Neural cell (in vitro differentiated cells): Measurements from ENCODE around the gene SS18L1. TPM values are rescaled to one million over a fixed set of nuclear protein-coding genes. Genes with fewer than 3 reads are reported as not detected.

ENCODE experiments used
- H2AFZ ChIP-seq: fragments of 200-600, 300-800 bp; sonication (generic), shearing (Covaris generic); 2 replicates; pipeline ENCODE4 v1.6.0; 2014; ENCODE audit warnings: low read depth, mild to moderate bottlenecking, antibody characterized with exemption, low read length, moderate library complexity
- H3F3A ChIP-seq: fragments of 200-600 bp; shearing (Covaris generic); 2 replicates; pipeline ENCODE4 v1.6.1; 2016; ENCODE audit warnings: mild to moderate bottlenecking, moderate library complexity, mixed read lengths, antibody characterized with exemption, low read length; ENCODE audit not compliant: insufficient read depth, poor library complexity, severe bottlenecking
- H3K27ac ChIP-seq: fragments of 200-600, 300-800 bp; sonication (generic), shearing (Covaris generic); 2 replicates; pipeline ENCODE4 v1.5.1; 2014; ENCODE audit warnings: mild to moderate bottlenecking, low read length, moderate library complexity
- H3K27me3 ChIP-seq: fragments of 300-800, 200-600 bp; sonication (generic), shearing (Covaris generic); 2 replicates; pipeline ENCODE4 v1.6.0; 2014; ENCODE audit warnings: mild to moderate bottlenecking, low read depth, low read length, moderate library complexity; ENCODE audit not compliant: insufficient read depth
- H3K36me3 ChIP-seq: fragments of 300-800, 200-600 bp; sonication (generic), shearing (Covaris generic); 2 replicates; pipeline ENCODE4 v1.5.1; 2014; ENCODE audit warnings: mild to moderate bottlenecking, antibody characterized with exemption, low read length, moderate library complexity; ENCODE audit not compliant: insufficient read depth
- H3K4me2 ChIP-seq: fragments of 300-800, 200-600 bp; sonication (generic), shearing (Covaris generic); 2 replicates; pipeline ENCODE4 v1.6.0; 2014; ENCODE audit warnings: mild to moderate bottlenecking, low read length
- H3K4me3 ChIP-seq: fragments of 300-800, 200-600 bp; sonication (generic), shearing (Covaris generic); 2 replicates; pipeline ENCODE4 v1.5.1; 2014; ENCODE audit warnings: mild to moderate bottlenecking, low read length, moderate library complexity
- H3K79me2 ChIP-seq: fragments of 200-600 bp; shearing (Covaris generic); replicated peaks from 2 replicates; pipeline ENCODE4 v1.6.0; 2014; ENCODE audit warnings: mild to moderate bottlenecking, low read length, moderate library complexity; ENCODE audit not compliant: insufficient read depth
- H3K9ac ChIP-seq: fragments of 300-800, 200-600 bp; sonication (generic), shearing (Covaris generic); 2 replicates; pipeline ENCODE4 v1.6.1; 2016; ENCODE audit warnings: mild to moderate bottlenecking, low read length, mixed read lengths
- H3K9me2 ChIP-seq: fragments of 200-600 bp; shearing (Covaris generic); 2 replicates; pipeline ENCODE4 v1.6.1; 2016; ENCODE audit warnings: mild to moderate bottlenecking, low read length, mixed read lengths; ENCODE audit not compliant: insufficient read depth
- H3K9me3 ChIP-seq: fragments of 200-600, 300-800 bp; sonication (generic), shearing (Covaris generic); 2 replicates; pipeline ENCODE4 v1.6.1; 2016; ENCODE audit warnings: mild to moderate bottlenecking, mixed run types, low read length, moderate library complexity, mixed read lengths
- H4K20me1 ChIP-seq: fragments of 200-600 bp; shearing (Covaris generic); 2 replicates; pipeline ENCODE4 v1.6.1; 2016; ENCODE audit warnings: mild to moderate bottlenecking, mixed run types; ENCODE audit not compliant: insufficient read depth
- EP300 ChIP-seq: fragments of 450-650 bp; conservative IDR thresholded peaks from 2 replicates; pipeline ENCODE4 v1.6.1; 2014; ENCODE audit warnings: antibody characterized with exemption, mild to moderate bottlenecking, moderate library complexity; ENCODE audit not compliant: poor library complexity, severe bottlenecking
- EZH2 ChIP-seq: fragments of 200-600, 300-800 bp; shearing (Covaris generic), sonication (generic); IDR thresholded peaks from 2 replicates; pipeline ENCODE4 v1.6.1; 2014; ENCODE audit warnings: antibody characterized with exemption, low read length, borderline replicate concordance, mild to moderate bottlenecking; ENCODE audit not compliant: insufficient read depth, poor library complexity, severe bottlenecking
- MXI1 ChIP-seq: fragments of 450-650 bp; conservative IDR thresholded peaks from 2 replicates; pipeline ENCODE4 v1.6.1; 2014; ENCODE audit warnings: antibody characterized with exemption, mild to moderate bottlenecking; ENCODE audit not compliant: poor library complexity, severe bottlenecking
- POLR2AphosphoS5 ChIP-seq: IDR thresholded peaks from 2 replicates; pipeline ENCODE4 v1.6.1; 2012
- RAD21 ChIP-seq: fragments of 450-650 bp; conservative IDR thresholded peaks from 2 replicates; pipeline ENCODE4 v1.6.1; 2014; ENCODE audit warnings: antibody characterized with exemption, mild to moderate bottlenecking, moderate library complexity
- SMC3 ChIP-seq: fragments of 450-650 bp; conservative IDR thresholded peaks from 2 replicates; pipeline ENCODE4 v1.6.1; 2014; ENCODE audit warnings: antibody characterized with exemption, mild to moderate bottlenecking, moderate library complexity; ENCODE audit not compliant: poor library complexity
- TAF1 ChIP-seq: IDR thresholded peaks from 2 replicates; pipeline ENCODE4 v1.6.1; 2012; ENCODE audit warnings: low read depth
- polyA plus RNA-seq: library from polyadenylated mRNA; depleted of rRNA; stranded (reverse); fragments of >200 nt; gene quantifications from 2 replicates; pipeline ENCODE4 v1.2.3, GENCODE V29; 2014
- TF ChIP-seq, protein P1 (sequence below): fragments of 450-650 bp; IDR thresholded peaks from 2 replicates; pipeline ENCODE4 v1.5.1; 2014; ENCODE audit warnings: antibody characterized with exemption, mild to moderate bottlenecking, moderate library complexity; ENCODE audit not compliant: poor library complexity, severe bottlenecking
- TF ChIP-seq, protein P2 (sequence below): IDR thresholded peaks from 2 replicates; pipeline ENCODE4 v1.6.1; 2012; ENCODE audit warnings: borderline replicate concordance

SS18L1 gene
- polyA plus RNA-seq, 1 donor from 2014 or later = 117 TPM

DNA sequence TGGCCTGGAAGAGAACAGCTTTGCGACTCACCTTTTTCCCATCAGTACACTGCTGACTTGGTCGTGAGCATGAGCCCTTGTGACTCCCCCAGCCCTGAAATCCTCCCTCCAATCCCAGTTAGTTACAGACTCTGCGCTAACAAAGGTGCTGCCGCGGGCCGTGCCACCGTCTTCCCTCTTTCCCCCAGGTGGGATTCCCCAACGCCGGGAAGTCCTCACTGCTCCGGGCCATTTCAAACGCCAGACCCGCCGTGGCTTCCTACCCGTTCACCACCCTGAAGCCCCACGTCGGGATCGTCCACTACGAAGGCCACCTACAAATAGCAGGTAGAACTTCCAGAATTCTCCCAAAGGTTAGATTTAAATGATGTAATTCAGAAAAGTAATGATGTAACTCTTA is 55.4 kb downstream of the SS18L1 start:
- Histone ChIP-seq H3K27ac (no peak overlapping the region), H3K79me2 (no peaks in the 10 kb centered on the region), H2AFZ (no peak overlapping the region), H4K20me1 (no peaks in the 10 kb centered on the region), H3K9ac (no peak overlapping the region), H3K9me3 (no peaks in the 10 kb centered on the region), H3K4me2 (no peak overlapping the region), H3K36me3 (no peaks in the 10 kb centered on the region), H3K9me2 (no peaks in the 10 kb centered on the region), H3F3A (no peaks in the 10 kb centered on the region), H3K27me3 (no peaks in the 10 kb centered on the region), H3K4me3 (no peak overlapping the region)
- TF ChIP-seq, protein P1, sequence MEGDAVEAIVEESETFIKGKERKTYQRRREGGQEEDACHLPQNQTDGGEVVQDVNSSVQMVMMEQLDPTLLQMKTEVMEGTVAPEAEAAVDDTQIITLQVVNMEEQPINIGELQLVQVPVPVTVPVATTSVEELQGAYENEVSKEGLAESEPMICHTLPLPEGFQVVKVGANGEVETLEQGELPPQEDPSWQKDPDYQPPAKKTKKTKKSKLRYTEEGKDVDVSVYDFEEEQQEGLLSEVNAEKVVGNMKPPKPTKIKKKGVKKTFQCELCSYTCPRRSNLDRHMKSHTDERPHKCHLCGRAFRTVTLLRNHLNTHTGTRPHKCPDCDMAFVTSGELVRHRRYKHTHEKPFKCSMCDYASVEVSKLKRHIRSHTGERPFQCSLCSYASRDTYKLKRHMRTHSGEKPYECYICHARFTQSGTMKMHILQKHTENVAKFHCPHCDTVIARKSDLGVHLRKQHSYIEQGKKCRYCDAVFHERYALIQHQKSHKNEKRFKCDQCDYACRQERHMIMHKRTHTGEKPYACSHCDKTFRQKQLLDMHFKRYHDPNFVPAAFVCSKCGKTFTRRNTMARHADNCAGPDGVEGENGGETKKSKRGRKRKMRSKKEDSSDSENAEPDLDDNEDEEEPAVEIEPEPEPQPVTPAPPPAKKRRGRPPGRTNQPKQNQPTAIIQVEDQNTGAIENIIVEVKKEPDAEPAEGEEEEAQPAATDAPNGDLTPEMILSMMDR = no peak
- no peak for TF ChIP-seq POLR2AphosphoS5

DNA sequence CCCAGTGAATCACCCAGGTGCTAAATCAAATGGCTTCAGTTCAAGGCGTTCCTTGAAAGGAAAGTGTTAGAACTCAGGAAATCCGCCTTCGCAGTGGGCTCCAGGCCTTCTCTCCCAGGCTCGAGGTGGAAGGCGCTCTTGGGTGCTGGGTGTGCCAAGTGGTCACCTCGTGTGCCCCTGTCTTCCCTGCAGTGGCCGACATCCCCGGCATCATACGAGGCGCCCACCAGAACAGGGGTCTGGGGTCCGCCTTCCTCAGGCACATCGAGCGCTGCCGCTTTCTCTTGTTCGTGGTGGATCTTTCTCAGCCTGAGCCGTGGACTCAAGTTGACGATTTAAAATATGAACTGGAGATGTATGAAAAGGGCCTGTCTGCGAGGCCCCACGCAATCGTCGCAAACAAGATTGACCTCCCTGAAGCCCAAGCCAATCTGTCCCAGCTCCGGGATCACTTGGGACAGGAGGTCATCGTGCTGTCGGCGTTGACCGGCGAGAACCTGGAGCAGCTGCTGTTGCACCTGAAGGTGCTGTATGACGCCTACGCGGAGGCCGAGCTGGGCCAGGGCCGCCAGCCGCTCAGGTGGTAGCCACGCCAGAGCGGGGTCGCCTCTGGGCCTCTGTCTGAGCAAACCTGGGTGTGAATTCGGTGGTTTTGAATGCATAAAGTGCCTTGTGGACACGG is 57.1 kb downstream of the SS18L1 start:
- no peak for TF ChIP-seq SMC3
- TF ChIP-seq TAF1 = no peak
- TF ChIP-seq EZH2 = no peak
- TF ChIP-seq MXI1 = no peak
- TF ChIP-seq POLR2AphosphoS5 = no peak
- TF ChIP-seq, protein P2, sequence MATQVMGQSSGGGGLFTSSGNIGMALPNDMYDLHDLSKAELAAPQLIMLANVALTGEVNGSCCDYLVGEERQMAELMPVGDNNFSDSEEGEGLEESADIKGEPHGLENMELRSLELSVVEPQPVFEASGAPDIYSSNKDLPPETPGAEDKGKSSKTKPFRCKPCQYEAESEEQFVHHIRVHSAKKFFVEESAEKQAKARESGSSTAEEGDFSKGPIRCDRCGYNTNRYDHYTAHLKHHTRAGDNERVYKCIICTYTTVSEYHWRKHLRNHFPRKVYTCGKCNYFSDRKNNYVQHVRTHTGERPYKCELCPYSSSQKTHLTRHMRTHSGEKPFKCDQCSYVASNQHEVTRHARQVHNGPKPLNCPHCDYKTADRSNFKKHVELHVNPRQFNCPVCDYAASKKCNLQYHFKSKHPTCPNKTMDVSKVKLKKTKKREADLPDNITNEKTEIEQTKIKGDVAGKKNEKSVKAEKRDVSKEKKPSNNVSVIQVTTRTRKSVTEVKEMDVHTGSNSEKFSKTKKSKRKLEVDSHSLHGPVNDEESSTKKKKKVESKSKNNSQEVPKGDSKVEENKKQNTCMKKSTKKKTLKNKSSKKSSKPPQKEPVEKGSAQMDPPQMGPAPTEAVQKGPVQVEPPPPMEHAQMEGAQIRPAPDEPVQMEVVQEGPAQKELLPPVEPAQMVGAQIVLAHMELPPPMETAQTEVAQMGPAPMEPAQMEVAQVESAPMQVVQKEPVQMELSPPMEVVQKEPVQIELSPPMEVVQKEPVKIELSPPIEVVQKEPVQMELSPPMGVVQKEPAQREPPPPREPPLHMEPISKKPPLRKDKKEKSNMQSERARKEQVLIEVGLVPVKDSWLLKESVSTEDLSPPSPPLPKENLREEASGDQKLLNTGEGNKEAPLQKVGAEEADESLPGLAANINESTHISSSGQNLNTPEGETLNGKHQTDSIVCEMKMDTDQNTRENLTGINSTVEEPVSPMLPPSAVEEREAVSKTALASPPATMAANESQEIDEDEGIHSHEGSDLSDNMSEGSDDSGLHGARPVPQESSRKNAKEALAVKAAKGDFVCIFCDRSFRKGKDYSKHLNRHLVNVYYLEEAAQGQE = no peak
- no peak for TF ChIP-seq EP300
- no peak for TF ChIP-seq RAD21
- TF ChIP-seq, protein P1 = no peak

More for the DNA sequence above, 57.1 kb downstream of the SS18L1 start:
- H3K27me3 ChIP-seq = no peaks in the 10 kb centered on the region
- no peaks in the 10 kb centered on the region for H3K79me2 ChIP-seq
- no peaks in the 10 kb centered on the region for H4K20me1 ChIP-seq
- no peaks in the 10 kb centered on the region for H3K9me2 ChIP-seq
- H3K4me3 ChIP-seq = no peak overlapping the region
- no peak overlapping the region for H3K9ac ChIP-seq
- H3K36me3 ChIP-seq = no peaks in the 10 kb centered on the region
- no peak overlapping the region for H3K4me2 ChIP-seq
- no peak overlapping the region for H3K27ac ChIP-seq
- no peak overlapping the region for H2AFZ ChIP-seq
- H3K9me3 ChIP-seq = no peaks in the 10 kb centered on the region
- H3F3A ChIP-seq = no peaks in the 10 kb centered on the region
